HG03064 (cell line): ENCODE data around the gene BBS2.

ENCODE experiments used
- ATAC-seq: cut with Tn5 transposase; IDR thresholded peaks from one replicate; pipeline ENCODE4 v1.9.1; 2021; ENCODE audit warnings: low read depth; ENCODE audit not compliant: unreplicated experiment

The BBS2 gene

GRCh38 chr16:56479469-56479868 lies 40.4 kb downstream of the BBS2 start:
- no peak for ATAC-seq

GRCh38 chr16:56478281-56479049 lies 41.4 kb downstream of the BBS2 start:
- no peak for ATAC-seq

GRCh38 chr16:56477096-56477878 lies 42.5 kb downstream of the BBS2 start:
- no peak for ATAC-seq

- ATAC-seq: no peak
These were observed 44.6 kb downstream of the BBS2 start for GRCh38 chr16:56475201-56475600.

- ATAC-seq: no peak
These were observed 49.2 kb downstream of the BBS2 start for GRCh38 chr16:56470666-56471065.

GRCh38 chr16:56470232-56470631 lies 49.6 kb downstream of the BBS2 start:
- no peak for ATAC-seq

GRCh38 chr16:56469748-56470147 lies 50.1 kb downstream of the BBS2 start:
- ATAC-seq: no peak

- no peak for ATAC-seq
These were observed 51.0 kb downstream of the BBS2 start for GRCh38 chr16:56468800-56469199.

- no peak for ATAC-seq
These were observed 53.5 kb downstream of the BBS2 start for GRCh38 chr16:56466344-56466743.

GRCh38 chr16:56463153-56463552 lies 56.7 kb downstream of the BBS2 start:
- no peak for ATAC-seq

GRCh38 chr16:56462064-56462796 lies 57.6 kb downstream of the BBS2 start:
- no peak for ATAC-seq

GRCh38 chr16:56460101-56460500 lies 59.7 kb downstream of the BBS2 start:
- ATAC-seq: no peak

- no peak for ATAC-seq
These were observed 61.8 kb downstream of the BBS2 start for GRCh38 chr16:56457927-56458470.

GRCh38 chr16:56451753-56452689 lies 67.8 kb downstream of the BBS2 start:
- peak; percentile 40 for ATAC-seq

- ATAC-seq: peak; percentile 95
These were observed 68.7 kb downstream of the BBS2 start, which contains the start of the genes NUDT21 and OGFOD1 for GRCh38 chr16:56450986-56451752. Gene NUDT21 (minus strand): TSS chr16:56451332. CDS start chr16:56451202, 130 bp downstream. Gene OGFOD1 (plus strand): TSS chr16:56451554. CDS start chr16:56451613, 59 bp downstream.

- peak; percentile 25 for ATAC-seq
These were observed 69.4 kb downstream of the BBS2 start for GRCh38 chr16:56450275-56450985.

GRCh38 chr16:56448005-56448404 lies 71.8 kb downstream of the BBS2 start:
- no peak for ATAC-seq

GRCh38 chr16:56447286-56447685 lies 72.5 kb downstream of the BBS2 start:
- ATAC-seq: no peak
